Left kidney (tissue), 8 donors: ENCODE measurements around the gene TOMM34. TPM values are rescaled to one million over a fixed set of nuclear protein-coding genes. Genes with fewer than 3 reads are reported as not detected.

Experiments
- DNase-seq: peaks from one replicate; pipeline ENCODE4 v3.0.0-alpha.2; 2013
- long read RNA-seq, 8 donors: transcript quantifications; one replicate each; lab custom pipeline, GENCODE V29; 2026
- polyA plus RNA-seq: library from polyadenylated mRNA; unstranded; fragments of 120-200 nt; gene quantifications from one replicate; pipeline ENCODE4 v1.2.1, GENCODE V29; 2013; ENCODE audit not compliant: insufficient read length

Gene TOMM34, protein sequence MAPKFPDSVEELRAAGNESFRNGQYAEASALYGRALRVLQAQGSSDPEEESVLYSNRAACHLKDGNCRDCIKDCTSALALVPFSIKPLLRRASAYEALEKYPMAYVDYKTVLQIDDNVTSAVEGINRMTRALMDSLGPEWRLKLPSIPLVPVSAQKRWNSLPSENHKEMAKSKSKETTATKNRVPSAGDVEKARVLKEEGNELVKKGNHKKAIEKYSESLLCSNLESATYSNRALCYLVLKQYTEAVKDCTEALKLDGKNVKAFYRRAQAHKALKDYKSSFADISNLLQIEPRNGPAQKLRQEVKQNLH
- polyA plus RNA-seq = 40.4 TPM
- long read RNA-seq, donor 1, transcript TOMM34-201 (7 exons, 2,062 nt) = major isoform, 21 of 32 reads
- long read RNA-seq, donor 1, partial matches to known transcripts = 11 of 32 reads
- long read RNA-seq, donor 1, other reads (novel, unspliced or antisense) = 0 of 32 reads
- long read RNA-seq, donor 2, transcript TOMM34-201 (7 exons, 2,062 nt) = major isoform, 9 of 24 reads
- long read RNA-seq, donor 2, partial matches to known transcripts = 15 of 24 reads
- long read RNA-seq, donor 2, other reads (novel, unspliced or antisense) = 0 of 24 reads
- long read RNA-seq, donor 3, transcript TOMM34-201 (7 exons, 2,062 nt) = major isoform, 13 of 35 reads
- long read RNA-seq, donor 3, partial matches to known transcripts = 22 of 35 reads
- long read RNA-seq, donor 3, other reads (novel, unspliced or antisense) = 0 of 35 reads
- long read RNA-seq, donor 4, partial matches to known transcripts = 0 of 2 reads
- long read RNA-seq, donor 4, other reads (novel, unspliced or antisense) = 0 of 2 reads
- long read RNA-seq, donor 5, transcript TOMM34-201 (7 exons, 2,062 nt) = major isoform, 19 of 47 reads
- long read RNA-seq, donor 5, partial matches to known transcripts = 28 of 47 reads
- long read RNA-seq, donor 5, other reads (novel, unspliced or antisense) = 0 of 47 reads
- long read RNA-seq, donor 6, transcript TOMM34-201 (7 exons, 2,062 nt) = major isoform, 11 of 19 reads
- long read RNA-seq, donor 6, partial matches to known transcripts = 8 of 19 reads
- long read RNA-seq, donor 6, other reads (novel, unspliced or antisense) = 0 of 19 reads
- long read RNA-seq, donor 7, transcript TOMM34-201 (7 exons, 2,062 nt) = major isoform, 21 of 39 reads
- long read RNA-seq, donor 7, partial matches to known transcripts = 18 of 39 reads
- long read RNA-seq, donor 7, other reads (novel, unspliced or antisense) = 0 of 39 reads
- long read RNA-seq, donor 8, transcript TOMM34-201 (7 exons, 2,062 nt) = major isoform, 11 of 22 reads
- long read RNA-seq, donor 8, partial matches to known transcripts = 11 of 22 reads
- long read RNA-seq, donor 8, other reads (novel, unspliced or antisense) = 0 of 22 reads

- DNase-seq = peak; percentile 93
Observed at GRCh38 chr20:44960103-44960852, at the start of gene TOMM34. Gene TOMM34 (minus strand): TSS chr20:44960397. CDS start chr20:44960333, 64 bp downstream.

GRCh38 chr20:45008521-45009049 is 48.4 kb upstream of the TOMM34 start:
- no peak for DNase-seq

GRCh38 chr20:44997668-44998067 is 37.5 kb upstream of the TOMM34 start:
- no peak for DNase-seq

DNA sequence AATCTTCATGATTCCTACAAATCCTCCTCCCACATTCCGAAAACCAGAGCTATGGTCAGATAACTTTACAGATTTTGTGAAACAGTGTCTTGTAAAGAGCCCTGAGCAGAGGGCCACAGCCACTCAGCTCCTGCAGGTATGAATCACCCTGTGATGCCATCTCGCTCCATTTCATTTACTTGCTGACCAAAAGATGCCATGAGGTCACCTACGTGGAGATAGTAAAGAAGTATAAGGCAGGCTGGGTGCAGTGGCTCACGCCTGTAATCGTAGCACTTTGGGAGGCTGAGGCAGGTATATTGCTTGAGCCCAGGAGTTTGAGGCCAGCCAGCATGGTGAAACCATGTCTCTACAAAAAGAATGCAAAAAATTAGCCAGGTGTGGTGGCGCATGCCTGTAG is 37.0 kb upstream of the TOMM34 start:
- no peak for DNase-seq

DNA sequence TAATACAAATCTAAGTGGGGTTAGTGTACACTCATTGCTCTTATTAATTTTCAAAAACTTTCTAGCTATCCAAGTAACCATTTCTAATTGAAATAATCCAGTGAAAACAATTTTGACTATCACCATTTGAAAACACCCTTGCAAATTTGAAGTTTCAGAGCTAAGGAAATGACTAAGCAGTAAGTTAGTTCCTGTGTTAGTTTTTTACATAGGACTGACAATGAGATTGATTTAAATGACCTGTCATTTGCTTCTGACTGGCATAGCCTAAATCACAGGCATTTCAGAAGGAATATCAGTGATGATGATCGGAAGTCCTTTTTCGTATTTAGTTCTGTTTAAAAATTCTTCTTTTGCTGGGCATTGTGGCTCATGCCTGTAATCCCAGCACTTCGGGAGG is 33.1 kb upstream of the TOMM34 start:
- no peak for DNase-seq

DNA sequence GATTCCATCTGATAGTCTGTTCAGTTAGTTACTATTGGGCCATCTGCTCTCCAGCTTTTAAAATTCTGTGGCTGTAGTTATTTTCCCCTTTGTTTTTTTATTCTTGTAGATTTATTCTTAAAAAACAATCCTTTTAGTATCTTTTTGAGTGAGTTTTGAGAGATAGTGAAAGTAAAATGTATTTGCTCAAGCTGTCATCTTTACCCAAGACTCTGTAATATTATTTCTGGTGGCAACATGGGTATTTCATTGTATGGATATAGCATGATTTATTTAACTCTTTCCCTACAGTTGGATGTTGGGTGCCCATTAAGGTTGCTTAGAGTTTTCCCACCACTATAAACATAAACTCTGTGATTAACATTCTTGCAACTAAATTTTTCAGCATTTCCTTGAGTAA is 30.8 kb upstream of the TOMM34 start:
- no peak for DNase-seq

- DNase-seq = no peak
Observed at GRCh38 chr20:44990425-44990824, 30.2 kb upstream of the TOMM34 start.

GRCh38 chr20:44988631-44989171 is 28.5 kb upstream of the TOMM34 start:
- no peak for DNase-seq

DNA sequence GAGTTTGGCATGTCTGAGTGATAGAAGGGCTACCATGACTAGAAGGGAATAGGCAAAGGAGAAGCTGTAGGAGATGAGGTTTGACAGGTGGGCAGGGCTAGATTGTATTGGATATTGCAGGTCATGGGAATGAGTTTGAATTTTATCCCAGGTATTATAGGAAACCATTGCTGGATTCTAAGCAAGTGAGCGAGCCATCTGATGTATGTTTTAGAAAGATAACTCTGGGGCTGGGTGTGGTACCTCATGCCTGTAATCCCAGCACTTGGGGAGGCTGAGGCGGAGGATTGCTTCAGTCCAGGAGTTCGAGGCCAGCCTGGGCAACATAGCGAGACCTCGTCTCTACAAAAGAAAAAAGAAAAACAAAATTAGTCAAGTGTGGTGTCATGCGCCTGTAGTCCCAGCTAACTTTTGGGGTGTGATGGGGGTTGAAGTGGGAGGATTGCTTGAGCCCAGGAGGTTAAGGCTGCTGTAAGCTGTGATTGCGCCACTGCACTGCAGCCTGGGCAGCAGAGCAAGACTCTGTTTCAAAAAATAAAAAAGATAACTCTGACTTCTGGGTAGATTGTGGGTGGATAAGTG is 23.0 kb upstream of the TOMM34 start:
- no peak for DNase-seq

- DNase-seq = no peak
Observed at GRCh38 chr20:44981736-44982406, 21.7 kb upstream of the TOMM34 start.

- no peak for DNase-seq
Observed at GRCh38 chr20:44979090-44979621, 19.0 kb upstream of the TOMM34 start.

GRCh38 chr20:44976698-44977097 is 16.5 kb upstream of the TOMM34 start:
- DNase-seq = no peak

DNA sequence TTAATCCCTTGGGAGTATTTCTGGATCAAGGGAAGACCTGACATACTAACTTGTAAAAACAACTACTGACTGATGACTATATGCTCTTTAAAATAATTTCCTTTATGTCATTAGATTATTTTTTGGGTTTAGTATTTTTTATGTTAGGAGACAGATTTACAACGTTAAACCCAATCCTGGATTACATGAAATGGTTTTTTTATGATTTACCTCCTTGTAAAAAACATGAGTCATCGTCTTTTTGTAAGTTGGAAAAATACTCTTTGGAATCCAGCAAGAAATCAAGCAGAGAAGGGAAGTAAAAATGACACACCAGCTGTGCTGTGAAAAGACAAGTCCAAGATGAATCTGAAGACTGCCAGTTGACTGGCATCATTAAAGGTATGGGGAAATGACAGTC is 12.9 kb upstream of the TOMM34 start:
- DNase-seq = no peak

DNA sequence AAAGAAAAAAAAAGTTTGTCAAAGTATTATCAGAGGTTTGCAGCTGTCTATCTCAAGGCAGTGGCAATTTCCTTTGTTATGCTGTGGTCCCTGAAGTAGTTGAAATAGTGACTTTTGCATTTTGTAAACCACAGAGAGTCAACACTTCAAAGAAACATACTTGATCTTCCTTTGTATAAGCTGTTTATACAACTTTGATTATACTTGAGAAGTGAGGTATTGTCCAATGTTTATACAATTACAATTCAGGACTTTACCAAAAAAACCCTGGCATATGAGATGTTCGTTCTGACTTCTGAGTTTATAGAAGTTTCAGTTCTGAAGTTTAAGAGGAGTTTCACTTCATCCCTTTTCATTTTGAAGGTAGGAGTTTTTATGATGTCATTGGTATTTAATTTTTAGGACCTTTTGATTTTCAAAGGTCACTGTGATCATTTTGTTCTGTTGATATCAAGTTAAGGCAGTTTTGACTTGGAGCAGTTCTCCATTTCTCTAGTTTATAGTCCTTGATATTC is 10.1 kb upstream of the TOMM34 start:
- DNase-seq = no peak

- no peak for DNase-seq
Observed at GRCh38 chr20:44969300-44969894, 9.2 kb upstream of the TOMM34 start.

- no peak for DNase-seq
Observed at GRCh38 chr20:44967207-44967807, 7.1 kb upstream of the TOMM34 start.

DNA sequence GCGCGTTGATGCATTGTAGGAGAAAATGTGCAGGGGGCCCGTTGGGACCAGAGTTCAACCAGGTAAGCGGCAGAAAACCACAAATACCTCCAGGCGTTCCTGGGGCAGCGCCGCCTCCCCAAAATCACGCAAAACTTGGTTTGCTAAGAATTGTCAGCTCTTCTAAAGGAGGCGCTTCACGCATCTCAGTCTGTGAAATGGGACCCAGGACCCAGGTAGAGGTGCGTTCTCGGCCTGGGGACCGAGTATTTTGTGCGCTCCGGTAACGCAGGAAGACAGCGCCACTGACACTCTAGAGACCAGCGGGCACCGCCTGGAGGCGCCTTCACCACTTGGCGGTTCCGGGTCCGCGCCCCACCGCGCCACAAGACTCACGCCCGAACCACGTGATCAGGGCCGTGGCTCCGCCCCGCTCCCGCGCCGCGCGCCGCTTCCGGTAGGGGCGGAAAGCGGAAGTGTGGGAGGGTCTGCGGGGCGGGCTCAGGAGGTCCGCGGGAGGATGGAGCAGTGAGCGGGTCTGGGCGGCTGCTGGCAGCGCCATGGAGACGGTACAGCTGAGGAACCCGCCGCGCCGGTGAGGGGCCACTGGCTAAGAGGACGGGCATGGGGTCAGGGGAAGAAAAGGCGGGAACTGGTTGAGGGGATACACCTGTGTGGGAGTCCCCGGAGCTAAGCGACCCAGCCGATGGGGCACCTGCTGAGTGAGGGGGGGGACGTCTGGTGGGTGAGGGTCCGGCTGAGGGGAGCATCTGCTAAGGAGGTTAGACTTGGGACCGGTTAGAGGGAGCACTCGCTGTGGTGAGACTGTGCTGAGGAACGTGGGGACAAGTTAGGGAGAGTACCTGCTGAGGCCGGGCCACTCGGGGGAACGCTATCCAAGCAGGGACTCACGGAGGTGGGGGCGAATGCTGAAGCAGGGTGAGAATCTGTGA is 6.1 kb upstream of the TOMM34 start, which contains the start of gene STK4:
TSS of gene STK4 (plus strand) at position 483 of the 932 bp plus-strand sequence. CDS start at position 540, 57 bp downstream.
- DNase-seq = peak; percentile 94
